Esophagus squamous epithelium (tissue), 4 donors: Measurements from ENCODE around the gene CTNNA2.

Experiments used
- POLR2A ChIP-seq, 4 donors: fragments of 450-650 bp; IDR thresholded peaks; one replicate each; pipeline ENCODE4 v1.6.1; 2017; ENCODE audit warnings: antibody characterized with exemption in 4 of 4, mild to moderate bottlenecking in 4 of 4, moderate library complexity in 3 of 4
- TF ChIP-seq, protein P1 (sequence below), 6 experiments: fragments of 450-650 bp in 4 of 6; fragments of 200-600 bp in 2 of 6; sonication (generic) in 2 of 6; IDR thresholded peaks; one replicate each; pipeline ENCODE4 v1.5.1; 2016 to 2019; ENCODE audit warnings: antibody characterized with exemption in 6 of 6, mild to moderate bottlenecking in 4 of 6, moderate library complexity in 4 of 6

DNA sequence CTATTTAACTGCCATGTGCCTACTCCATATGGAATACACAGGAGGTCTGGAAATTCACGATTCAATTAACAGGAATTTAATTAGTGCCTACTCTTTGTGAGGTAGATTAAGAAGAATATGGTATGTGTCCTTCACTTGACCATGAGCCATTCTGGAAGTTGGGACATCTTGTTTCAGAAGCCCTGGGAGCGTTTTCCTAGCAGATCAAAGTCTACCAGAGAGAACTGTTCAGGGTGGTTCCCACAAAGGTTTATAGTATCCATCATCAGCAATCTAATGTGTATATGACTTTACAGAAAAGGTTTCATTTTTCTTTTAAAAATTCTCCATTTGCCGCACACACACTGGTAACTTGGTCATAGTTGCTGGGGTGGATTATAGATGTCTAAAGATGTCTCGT lies 632.6 kb downstream of the CTNNA2 start:
- TF ChIP-seq, protein P1, sequence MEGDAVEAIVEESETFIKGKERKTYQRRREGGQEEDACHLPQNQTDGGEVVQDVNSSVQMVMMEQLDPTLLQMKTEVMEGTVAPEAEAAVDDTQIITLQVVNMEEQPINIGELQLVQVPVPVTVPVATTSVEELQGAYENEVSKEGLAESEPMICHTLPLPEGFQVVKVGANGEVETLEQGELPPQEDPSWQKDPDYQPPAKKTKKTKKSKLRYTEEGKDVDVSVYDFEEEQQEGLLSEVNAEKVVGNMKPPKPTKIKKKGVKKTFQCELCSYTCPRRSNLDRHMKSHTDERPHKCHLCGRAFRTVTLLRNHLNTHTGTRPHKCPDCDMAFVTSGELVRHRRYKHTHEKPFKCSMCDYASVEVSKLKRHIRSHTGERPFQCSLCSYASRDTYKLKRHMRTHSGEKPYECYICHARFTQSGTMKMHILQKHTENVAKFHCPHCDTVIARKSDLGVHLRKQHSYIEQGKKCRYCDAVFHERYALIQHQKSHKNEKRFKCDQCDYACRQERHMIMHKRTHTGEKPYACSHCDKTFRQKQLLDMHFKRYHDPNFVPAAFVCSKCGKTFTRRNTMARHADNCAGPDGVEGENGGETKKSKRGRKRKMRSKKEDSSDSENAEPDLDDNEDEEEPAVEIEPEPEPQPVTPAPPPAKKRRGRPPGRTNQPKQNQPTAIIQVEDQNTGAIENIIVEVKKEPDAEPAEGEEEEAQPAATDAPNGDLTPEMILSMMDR (IDR thresholded peaks at IDR 0.05), result no peak
- no peak for TF ChIP-seq POLR2A (IDR thresholded peaks at IDR 0.05)
